Activated T-cell treated with anti-CD3 and anti-CD28 coated beads, Interleukin-2, amount 50 U/mL, for 72 hours (primary cell): ENCODE measurements around the gene CYB5D1. TPM values are rescaled to one million over a fixed set of nuclear protein-coding genes. Genes with fewer than 3 reads are reported as not detected.

Source experiments
- ATAC-seq, 2 donors: fragments of 150-1000 bp; cut with Tn5 transposase; replicated peaks in 1 of 2; 2 replicates each; pipeline ENCODE4 v1.10.0; 2021; ENCODE audit warnings: moderate library complexity in 2 of 2, mild to moderate bottlenecking in 1 of 2
- DNase-seq, 2 donors: peaks; one replicate each; pipeline ENCODE4 v3.0.0; 2021 to 2022; ENCODE audit warnings: mixed read lengths in 1 of 2
- H3K27ac Mint-ChIP-seq: one replicate; pipeline ENCODE4 v1.8.0; 2022; ENCODE audit warnings: mild to moderate bottlenecking, moderate library complexity, mixed read lengths
- H3K27me3 Mint-ChIP-seq: one replicate; pipeline ENCODE4 v1.8.0; 2022; ENCODE audit warnings: low read depth, mixed read lengths
- H3K36me3 Mint-ChIP-seq, 2 donors: one replicate each; pipeline ENCODE4 v1.8.0; 2022; ENCODE audit warnings: mixed read lengths in 2 of 2, mild to moderate bottlenecking in 1 of 2; ENCODE audit not compliant: insufficient read depth in 2 of 2
- H3K4me1 Mint-ChIP-seq: one replicate; pipeline ENCODE4 v1.8.0; 2022; ENCODE audit warnings: low read depth, mixed read lengths
- H3K4me3 Mint-ChIP-seq, 2 donors: one replicate each; pipeline ENCODE4 v1.8.0; 2022; ENCODE audit warnings: mild to moderate bottlenecking in 2 of 2, mixed read lengths in 2 of 2, moderate library complexity in 2 of 2
- H3K9me3 Mint-ChIP-seq, 2 donors: one replicate each; pipeline ENCODE4 v1.8.0; 2022; ENCODE audit warnings: mixed read lengths in 2 of 2
- total RNA-seq, 2 donors: library from RNA; stranded (reverse); gene quantifications; one replicate each; pipeline ENCODE4 v1.2.3, GENCODE V29; 2022

CYB5D1 gene
- total RNA-seq, 2 donors from 2014 or later, result 6.7 to 10.2 TPM

- Mint-ChIP-seq H3K27ac (no peak overlapping the region), H3K9me3 (no peaks in the 10 kb centered on the region), H3K27me3 (no peaks in the 10 kb centered on the region), H3K36me3 (peaks cover 2 to 18% of the 10 kb centered on the region in 2 donors), H3K4me1 (peaks cover 37% of the 10 kb centered on the region), H3K4me3 (peak overlapping the region; percentile 72 to 75)
- peak; percentile 91 to 92 for ATAC-seq
- DNase-seq, result peak; percentile 94 to 95
These were observed 6.2 kb upstream of the CYB5D1 start for GRCh38 chr17:7851438-7852261.

- ATAC-seq (no peak), DNase-seq (no peak)
- Mint-ChIP-seq H3K4me1 (peaks cover 32% of the 10 kb centered on the region), H3K27ac (no peak overlapping the region), H3K27me3 (no peaks in the 10 kb centered on the region), H3K4me3 (peak overlapping the region in 1 of 2 donors; percentile 5), H3K9me3 (no peaks in the 10 kb centered on the region), H3K36me3 (peaks cover 2 to 15% of the 10 kb centered on the region in 2 donors)
These were observed 5.5 kb upstream of the CYB5D1 start for GRCh38 chr17:7852262-7852670.

GRCh38 chr17:7852919-7853690, 4.7 kb upstream of the CYB5D1 start:
- Mint-ChIP-seq H3K27me3 (no peaks in the 10 kb centered on the region), H3K9me3 (no peaks in the 10 kb centered on the region), H3K4me3 (no peak overlapping the region), H3K36me3 (peaks cover 2 to 13% of the 10 kb centered on the region in 2 donors), H3K27ac (no peak overlapping the region), H3K4me1 (peaks cover 32% of the 10 kb centered on the region)
- no peak for DNase-seq
- ATAC-seq, result no peak

- Mint-ChIP-seq H3K9me3 (no peaks in the 10 kb centered on the region), H3K4me3 (peak overlapping the region; percentile 31 to 33), H3K4me1 (peaks cover 32% of the 10 kb centered on the region), H3K27me3 (no peaks in the 10 kb centered on the region), H3K36me3 (peaks cover 2 to 11% of the 10 kb centered on the region in 2 donors), H3K27ac (peak overlapping the region; percentile 76)
- no peak for DNase-seq
- no peak for ATAC-seq
These were observed 4.1 kb upstream of the CYB5D1 start for GRCh38 chr17:7853691-7854038.

- Mint-ChIP-seq H3K4me1 (peaks cover 32% of the 10 kb centered on the region), H3K27me3 (no peaks in the 10 kb centered on the region), H3K9me3 (no peaks in the 10 kb centered on the region), H3K27ac (peak overlapping the region; percentile 76), H3K4me3 (peak overlapping the region in 1 of 2 donors; percentile 31), H3K36me3 (peaks cover 2 to 11% of the 10 kb centered on the region in 2 donors)
- ATAC-seq, result no peak
- no peak for DNase-seq
These were observed 3.6 kb upstream of the CYB5D1 start for GRCh38 chr17:7854078-7854777.

- Mint-ChIP-seq H3K36me3 (peaks cover 2 to 11% of the 10 kb centered on the region in 2 donors), H3K4me1 (peaks cover 25% of the 10 kb centered on the region), H3K27ac (peak within 1 kb of the TSS; percentile 76), H3K27me3 (no peaks in the 10 kb centered on the region), H3K9me3 (no peaks in the 10 kb centered on the region), H3K4me3 (peak within 1 kb of the TSS in 1 of 2 donors; percentile 31)
- no peak for ATAC-seq
- DNase-seq, result no peak
These were observed 2.7 kb upstream of the CYB5D1 start, which contains the start of gene TMEM88 for GRCh38 chr17:7854851-7855659. TMEM88 (plus strand) TSS chr17:7855066; CDS start chr17:7855075, 9 bp downstream.

- Mint-ChIP-seq H3K27ac (no peak overlapping the region), H3K4me1 (peaks cover 19% of the 10 kb centered on the region), H3K36me3 (peaks cover 2 to 11% of the 10 kb centered on the region in 2 donors), H3K27me3 (no peaks in the 10 kb centered on the region), H3K4me3 (no peak overlapping the region), H3K9me3 (no peaks in the 10 kb centered on the region)
- DNase-seq (no peak), ATAC-seq (no peak)
These were observed 2.2 kb upstream of the CYB5D1 start for GRCh38 chr17:7855660-7856010.

GRCh38 chr17:7856011-7856810, 1.6 kb upstream of the CYB5D1 start:
- no peaks in the 10 kb centered on the region for H3K9me3 Mint-ChIP-seq
- DNase-seq, result no peak
- H3K27ac Mint-ChIP-seq, result no peak overlapping the region

GRCh38 chr17:7856811-7857712, 741 bp upstream of the CYB5D1 start, which contains the start of gene NAA38:
NAA38 (minus strand) TSS chr17:7857559; CDS start chr17:7857463, 96 bp downstream.
- ATAC-seq (peak; percentile 89 to 90), DNase-seq (peak; percentile 92 to 97)
- peaks cover 2 to 8% of the 10 kb centered on the region in 2 donors for H3K36me3 Mint-ChIP-seq
- H3K27me3 Mint-ChIP-seq, result no peaks in the 10 kb centered on the region
- no peak within 1 kb of the TSS for H3K27ac Mint-ChIP-seq
- no peaks in the 10 kb centered on the region for H3K9me3 Mint-ChIP-seq
- H3K4me3 Mint-ChIP-seq, result no peak within 1 kb of the TSS
- peaks cover 5% of the 10 kb centered on the region for H3K4me1 Mint-ChIP-seq

More at GRCh38 chr17:7856011-7856810, 1.6 kb upstream of the CYB5D1 start:
- Mint-ChIP-seq H3K27me3 (no peaks in the 10 kb centered on the region), H3K4me3 (no peak overlapping the region), H3K36me3 (peaks cover 2 to 8% of the 10 kb centered on the region in 2 donors), H3K4me1 (peaks cover 13% of the 10 kb centered on the region)
- no peak for ATAC-seq

GRCh38 chr17:7858522-7858810, 663 bp downstream of the CYB5D1 start:
- Mint-ChIP-seq H3K4me1 (peaks cover 4% of the 10 kb centered on the region), H3K27me3 (no peaks in the 10 kb centered on the region), H3K36me3 (peaks cover 2 to 5% of the 10 kb centered on the region in 2 donors), H3K9me3 (no peaks in the 10 kb centered on the region), H3K27ac (no peak overlapping the region), H3K4me3 (no peak overlapping the region)
- no peak for ATAC-seq
- DNase-seq, result peak in 1 of 2 donors; percentile 46

- Mint-ChIP-seq H3K36me3 (peaks cover 2% of the 10 kb centered on the region in 2 donors), H3K4me3 (no peak overlapping the region), H3K27ac (no peak overlapping the region), H3K9me3 (no peaks in the 10 kb centered on the region), H3K4me1 (no peaks in the 10 kb centered on the region), H3K27me3 (no peaks in the 10 kb centered on the region)
- no peak for DNase-seq
- no peak for ATAC-seq
These were observed 1.2 kb downstream of the CYB5D1 start for GRCh38 chr17:7859028-7859427.
